ENCODE measurements around the gene IGSF9B.

IGSF9B gene

DNA sequence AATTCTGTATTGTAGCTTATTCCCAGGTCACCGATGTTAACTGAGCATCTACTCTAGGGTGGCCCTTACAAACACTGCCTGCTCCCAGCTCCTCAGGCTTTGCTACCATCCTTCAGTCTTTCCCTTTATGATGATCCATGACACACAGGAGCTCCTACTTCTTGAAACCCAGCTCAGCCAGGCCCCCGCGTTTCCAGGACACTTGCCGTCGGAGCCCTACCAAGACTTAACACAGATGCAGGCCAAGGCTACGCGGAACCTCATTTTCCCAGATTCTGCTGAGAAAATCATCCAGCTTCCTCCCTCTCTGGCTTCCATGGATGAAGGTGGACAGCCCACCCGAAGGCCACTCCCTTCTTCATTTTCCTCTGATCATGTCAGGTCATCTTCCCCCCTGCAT lies 18.6 kb downstream of the IGSF9B start:
- no peak for DNase-seq (ENCODE audit: low read depth)

DNA sequence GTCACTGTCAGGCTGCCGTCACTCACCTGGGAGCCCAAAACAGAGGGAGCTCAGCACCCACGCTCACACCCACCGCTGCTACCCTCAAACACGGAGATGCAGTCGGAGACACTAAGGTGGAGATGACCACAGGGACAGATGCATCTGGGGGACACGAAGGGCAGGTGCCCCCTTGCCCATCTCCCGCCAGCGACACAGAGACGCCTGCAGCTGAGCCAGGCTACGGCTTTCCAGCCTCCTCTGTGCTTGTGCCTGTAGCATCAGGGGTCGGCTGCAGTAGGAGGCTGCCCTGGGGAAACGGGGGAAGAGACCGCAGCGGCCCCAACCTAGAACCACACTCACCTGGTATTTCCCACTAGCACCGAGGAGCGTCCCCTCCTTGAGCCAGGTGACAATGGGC lies 19.3 kb downstream of the IGSF9B start:
- no peak for DNase-seq (ENCODE audit: low read depth)

- DNase-seq (ENCODE audit: low read depth) = no peak
These were observed 19.8 kb downstream of the IGSF9B start for GRCh38 chr11:133937015-133937414.

DNA sequence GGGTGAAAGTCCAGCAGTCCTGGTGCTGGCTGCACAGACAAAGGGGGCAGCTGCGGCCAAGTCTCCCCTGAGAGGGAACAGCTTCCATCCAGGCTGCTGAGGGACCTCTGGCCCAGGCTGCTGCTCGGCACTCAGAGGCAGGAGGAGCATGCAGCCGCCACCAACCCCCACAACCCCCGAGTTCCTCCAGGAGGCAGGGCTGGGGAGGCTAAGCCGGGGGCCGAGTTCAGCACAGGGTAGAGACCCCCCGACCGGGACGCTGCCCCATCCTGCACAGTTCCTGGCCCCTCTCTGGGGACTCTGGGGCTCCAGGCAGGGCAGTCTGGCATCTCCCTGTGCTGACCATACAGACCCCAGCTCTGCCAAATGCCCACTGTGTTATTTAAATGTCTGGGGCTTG lies 20.2 kb downstream of the IGSF9B start:
- no peak for DNase-seq (ENCODE audit: low read depth)

DNA sequence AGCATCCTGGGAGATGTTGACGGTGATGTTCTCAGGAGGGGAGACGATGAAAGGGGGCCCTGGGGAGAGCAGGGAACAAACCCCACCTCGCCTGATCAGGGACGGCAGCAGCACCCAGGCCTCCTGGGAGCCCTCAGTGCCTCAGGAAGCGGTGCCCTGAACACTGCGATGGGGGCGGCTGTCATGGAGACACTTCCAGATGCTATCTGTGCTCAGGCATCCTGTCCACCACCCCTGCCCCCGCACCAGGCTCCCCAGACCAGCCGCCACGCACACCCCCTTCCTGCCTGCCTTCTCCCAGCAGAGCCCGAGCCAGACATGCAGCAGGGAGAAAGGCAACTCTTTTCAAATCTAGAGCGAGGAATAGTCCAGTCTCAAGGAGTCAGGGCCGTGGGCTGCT lies 20.6 kb downstream of the IGSF9B start:
- no peak for DNase-seq (ENCODE audit: low read depth)

DNA sequence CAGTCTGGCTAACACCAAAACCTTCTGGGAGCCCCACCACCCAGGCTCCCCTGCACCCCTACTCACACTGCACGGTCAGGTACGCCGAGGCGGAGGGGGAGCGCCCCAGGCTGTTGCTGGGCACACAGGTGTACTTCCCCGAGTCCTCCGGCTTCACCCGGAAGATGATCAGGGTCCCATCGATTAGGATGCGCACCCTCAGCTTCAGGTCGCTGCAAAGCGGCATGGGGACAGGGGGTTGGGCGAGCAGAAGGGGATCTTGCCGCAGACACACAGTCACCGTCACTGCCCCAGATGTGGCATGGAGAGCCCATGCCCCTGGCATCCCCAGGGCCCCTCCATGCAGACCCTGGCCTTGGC lies 21.2 kb downstream of the IGSF9B start:
- no peak for DNase-seq (ENCODE audit: low read depth)

DNA sequence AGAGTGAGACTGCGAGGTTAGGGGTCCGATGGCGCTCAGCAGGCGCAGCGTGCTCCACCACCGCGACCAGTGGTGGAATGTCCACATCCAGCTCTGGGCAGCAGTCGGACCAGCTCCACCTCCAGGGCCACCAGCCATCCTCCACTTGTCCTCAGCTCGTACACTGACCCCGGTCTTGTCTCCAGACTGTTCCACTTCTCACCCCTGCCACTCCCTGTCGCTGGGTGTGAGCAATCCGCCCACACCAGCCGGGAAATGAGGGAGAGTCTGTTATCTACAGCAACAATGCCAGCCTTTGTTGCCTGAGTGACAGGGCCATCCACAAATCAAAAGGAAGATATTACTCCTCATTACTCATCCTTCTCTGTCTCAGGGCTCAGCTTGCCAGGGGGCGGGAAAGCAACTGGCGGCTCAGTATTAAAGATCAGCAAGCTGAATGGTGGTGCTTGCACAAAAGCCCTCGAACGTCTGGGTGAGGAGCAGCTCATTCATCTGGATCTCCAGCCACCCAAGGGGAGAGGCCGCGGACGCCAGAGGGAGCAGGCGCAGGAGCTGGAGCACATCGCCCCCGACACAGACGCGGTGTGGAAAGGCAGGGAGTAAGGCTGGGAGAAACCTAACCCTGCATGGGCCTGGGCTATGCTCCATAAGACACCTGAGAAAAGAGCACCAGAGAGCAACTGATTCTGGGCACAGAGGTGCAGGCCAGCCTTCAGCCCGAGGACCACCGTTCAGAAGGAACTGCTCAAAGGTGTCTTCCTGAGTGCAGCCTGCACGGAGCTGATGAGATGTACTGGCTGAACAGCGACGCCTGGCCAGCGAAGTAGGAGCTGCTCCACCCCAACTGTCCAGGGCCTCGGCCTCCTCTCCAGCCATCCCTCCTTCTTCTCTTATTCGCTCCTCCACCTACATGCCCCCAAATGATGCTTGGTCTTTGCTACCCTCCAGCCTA lies 21.9 kb downstream of the IGSF9B start:
- DNase-seq (ENCODE audit: low read depth) = no peak

- DNase-seq (ENCODE audit: low read depth) = no peak
These were observed 22.7 kb downstream of the IGSF9B start for GRCh38 chr11:133934096-133934495.

GRCh38 chr11:133931449-133932060 lies 25.2 kb downstream of the IGSF9B start:
- no peak for DNase-seq (ENCODE audit: low read depth)

DNA sequence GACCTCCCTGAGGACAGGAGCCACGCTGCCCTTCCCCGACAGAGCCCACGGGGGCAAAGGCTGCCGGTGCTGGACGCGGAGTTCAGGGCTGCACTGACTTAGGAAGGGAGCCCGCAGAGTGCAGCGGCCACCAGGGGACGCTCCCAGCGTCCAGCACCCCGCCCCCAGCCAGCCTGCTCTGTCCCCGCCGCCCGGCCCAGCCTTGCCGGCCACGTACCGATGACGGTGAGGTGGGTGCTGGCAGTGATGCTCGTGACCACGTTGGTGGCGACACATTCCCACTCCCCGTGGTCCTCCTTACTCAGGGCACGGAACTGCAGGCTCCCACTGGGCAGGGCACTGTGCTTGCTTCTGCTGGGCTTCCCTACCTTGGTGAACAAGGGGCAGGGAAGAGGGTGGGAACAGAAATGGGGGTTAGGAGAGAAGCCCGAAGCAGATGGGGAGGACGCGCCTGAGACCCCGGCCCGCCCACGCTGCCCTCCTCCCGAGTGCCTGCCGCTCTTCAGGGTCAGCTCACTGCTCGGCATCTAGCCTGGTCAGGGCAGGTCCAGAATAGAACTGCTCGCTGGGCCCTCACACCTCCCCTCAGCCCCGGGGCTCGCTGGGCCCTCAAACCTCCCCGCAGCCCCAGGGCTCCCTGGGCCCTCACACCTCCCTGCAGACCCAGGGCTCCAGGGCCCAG lies 25.9 kb downstream of the IGSF9B start:
- DNase-seq (ENCODE audit: low read depth) = no peak

GRCh38 chr11:133930053-133930766 lies 26.6 kb downstream of the IGSF9B start:
- no peak for DNase-seq (ENCODE audit: low read depth)

DNA sequence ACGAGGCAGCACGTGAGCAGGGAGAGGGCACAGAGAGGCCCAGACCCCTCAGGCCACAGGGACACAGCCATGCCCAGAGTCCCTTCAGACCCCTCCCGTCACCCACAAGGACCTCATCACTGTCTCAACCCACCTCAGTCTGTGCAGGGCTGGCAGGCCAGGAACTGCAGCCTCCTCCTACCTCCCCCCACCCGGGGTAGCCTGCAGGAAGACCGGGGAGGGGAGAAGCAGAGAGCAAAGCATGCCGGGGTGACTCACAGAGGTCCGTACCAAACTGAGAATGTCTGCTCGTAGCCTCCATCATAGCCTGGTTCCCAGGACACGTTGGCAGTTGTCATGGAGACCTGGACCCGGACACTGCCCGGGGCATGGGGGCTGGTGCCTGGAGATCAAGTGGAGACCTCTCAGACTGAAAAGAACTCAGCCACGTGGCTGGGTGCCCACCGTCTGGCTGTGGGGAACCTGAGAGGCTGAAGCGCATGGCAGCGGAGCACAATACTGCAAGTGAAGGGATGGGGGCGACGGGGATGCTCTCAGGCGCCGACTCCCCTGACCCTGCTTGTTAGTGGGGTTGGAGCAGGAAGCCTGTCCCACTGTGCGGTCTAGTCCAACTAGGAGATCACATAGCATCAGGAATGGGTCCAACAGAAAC lies 27.2 kb downstream of the IGSF9B start:
- DNase-seq (ENCODE audit: low read depth) = no peak

- DNase-seq (ENCODE audit: low read depth) = no peak
These were observed 28.1 kb downstream of the IGSF9B start for GRCh38 chr11:133928628-133929059.

DNA sequence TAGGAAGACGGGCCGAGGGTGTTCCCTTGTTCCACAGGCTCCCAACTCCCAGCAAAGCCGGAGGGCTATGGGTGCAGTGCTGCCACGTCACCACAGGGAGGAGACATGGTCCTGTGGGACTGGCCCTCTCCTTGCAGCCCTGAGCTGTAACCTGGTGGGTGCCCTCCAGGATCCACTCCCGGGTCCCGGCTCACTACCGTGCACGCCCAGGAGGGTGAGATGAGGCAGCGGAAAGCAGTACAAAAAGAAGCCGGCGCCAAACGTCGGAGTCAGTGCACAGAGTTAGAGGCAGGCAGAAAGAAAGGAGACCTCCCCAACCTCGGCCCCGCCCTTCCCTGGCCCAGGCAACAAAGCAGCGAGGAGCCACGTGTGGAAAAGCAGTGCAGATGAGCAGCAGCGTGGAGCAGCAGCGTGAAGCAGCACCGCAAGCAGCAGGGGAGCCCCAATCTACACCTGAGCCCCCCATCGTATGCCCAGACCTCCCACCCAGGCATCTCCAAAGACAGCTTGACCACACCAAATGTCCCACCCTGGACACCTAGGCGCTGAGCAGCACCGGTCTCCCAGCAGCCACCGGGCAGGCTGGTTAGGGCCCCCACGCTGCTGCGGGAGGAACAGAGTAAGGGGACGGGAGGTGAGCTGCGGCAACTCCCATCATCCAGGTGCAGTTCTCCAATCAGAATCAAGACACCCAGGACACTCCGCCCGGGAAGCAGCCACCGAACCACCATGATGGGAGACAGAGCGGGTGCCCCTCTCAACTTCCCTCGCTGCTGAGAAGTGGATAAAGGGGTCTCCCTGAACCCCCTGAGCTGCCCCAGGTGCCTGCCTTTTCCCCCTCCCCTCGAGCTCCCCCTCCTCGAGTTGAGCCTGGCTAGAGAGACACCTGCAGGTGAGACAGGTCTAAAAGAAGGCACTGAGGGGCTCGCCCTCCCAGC lies 28.8 kb downstream of the IGSF9B start:
- no peak for DNase-seq (ENCODE audit: low read depth)

DNA sequence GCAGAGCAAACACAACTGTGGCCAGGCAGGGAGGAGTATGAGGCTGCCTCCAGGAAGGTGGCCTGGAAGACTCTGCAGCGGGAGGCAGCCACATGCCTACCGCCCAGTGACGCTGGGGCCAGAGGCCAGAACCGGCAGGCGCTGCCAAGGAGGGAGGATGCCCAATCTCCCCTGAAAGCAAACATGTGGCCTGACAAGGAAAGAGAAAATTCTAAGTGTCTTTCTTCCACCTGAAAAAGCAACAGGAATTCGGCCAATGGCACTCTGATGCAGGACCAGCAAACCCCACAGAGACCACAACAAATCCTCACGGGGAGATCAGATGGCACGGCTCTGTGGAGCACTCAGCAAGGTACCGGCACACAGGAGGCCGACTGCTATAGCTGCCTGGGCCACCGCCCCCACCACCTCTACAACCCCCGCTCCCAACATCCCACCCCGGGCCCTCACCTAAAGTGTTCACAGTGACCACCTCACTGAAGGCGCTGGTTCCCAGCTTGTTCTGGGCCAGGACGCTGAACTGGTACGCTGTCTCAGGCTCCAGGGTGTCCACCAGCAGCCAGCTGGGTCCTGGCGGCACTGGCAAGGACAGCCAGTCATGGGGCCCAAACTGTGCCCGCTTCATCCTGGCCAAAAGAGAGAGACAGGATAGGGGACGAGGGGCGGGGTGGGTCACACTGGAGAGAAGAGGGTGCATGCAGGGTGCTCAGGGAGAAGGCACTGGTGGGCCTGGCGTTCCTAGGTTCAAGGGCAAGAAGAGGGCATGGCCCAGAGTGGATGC lies 30.1 kb downstream of the IGSF9B start:
- no peak for DNase-seq (ENCODE audit: low read depth)

- DNase-seq (ENCODE audit: low read depth) = no peak
These were observed 31.0 kb downstream of the IGSF9B start for GRCh38 chr11:133925756-133926155.

- DNase-seq (ENCODE audit: low read depth) = no peak
These were observed 32.1 kb downstream of the IGSF9B start for GRCh38 chr11:133924661-133925060.

DNA sequence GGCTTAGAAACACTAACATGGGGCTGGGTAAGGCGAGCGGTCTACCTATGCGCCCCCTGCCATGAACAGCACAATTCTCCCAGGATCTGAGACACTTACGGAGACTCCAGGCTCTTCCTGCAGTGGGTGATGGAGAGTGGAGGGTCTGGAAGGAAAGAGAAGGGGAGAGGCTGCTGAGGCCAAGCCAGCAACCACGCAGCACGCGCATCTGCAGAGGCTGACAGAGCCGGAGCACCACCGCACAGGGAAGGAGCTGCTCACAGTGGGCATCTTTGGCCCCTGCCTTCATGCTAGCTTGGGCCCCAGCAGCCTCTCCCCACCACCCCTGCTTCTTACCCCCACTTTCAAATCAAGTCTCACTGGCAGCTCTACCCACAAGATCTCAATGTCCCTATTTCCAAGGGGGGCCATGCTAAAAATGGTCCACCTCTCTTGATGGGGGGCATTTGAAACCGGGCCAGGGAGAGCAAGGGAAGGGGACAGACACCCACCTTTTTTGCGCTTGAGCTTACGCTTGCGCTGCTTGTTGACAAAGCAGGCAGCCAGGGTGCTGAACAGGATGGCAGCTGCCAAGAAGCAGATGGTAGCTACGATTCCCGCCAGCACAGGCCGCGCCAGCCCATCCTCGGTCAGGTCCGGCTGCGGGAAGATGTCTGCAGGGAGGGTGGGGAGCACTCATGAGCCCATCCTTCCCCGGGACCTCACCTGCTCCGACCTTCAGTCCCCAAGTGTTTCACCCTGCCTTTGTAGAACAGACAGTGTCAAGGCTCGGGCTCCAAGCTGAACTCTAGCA lies 34.5 kb downstream of the IGSF9B start:
- no peak for DNase-seq (ENCODE audit: low read depth)

DNA sequence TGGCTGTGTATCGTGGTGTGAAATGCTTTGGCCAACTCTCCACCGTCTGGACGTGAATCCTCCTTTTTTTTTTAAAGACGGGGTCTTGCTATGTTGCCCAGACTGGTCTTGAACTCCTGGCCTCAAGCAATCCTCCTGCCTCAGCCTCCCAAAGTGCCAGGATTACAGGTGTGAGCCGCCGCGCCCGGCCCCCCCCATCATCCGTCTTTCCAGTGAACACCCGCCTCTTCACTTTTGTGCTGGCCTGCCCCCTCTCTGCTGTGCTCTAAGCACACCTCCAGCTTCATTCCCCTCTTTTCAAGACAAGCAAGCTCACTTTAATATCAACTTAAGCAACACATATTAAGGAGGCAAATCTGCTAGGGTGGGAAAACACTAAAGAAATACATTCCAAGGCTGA lies 35.3 kb downstream of the IGSF9B start:
- no peak for DNase-seq (ENCODE audit: low read depth)
